Mesothelial cell of epicardium (in vitro differentiated cells): ENCODE data around the gene DUOX1. TPM values are rescaled to one million over a fixed set of nuclear protein-coding genes. Genes with fewer than 3 reads are reported as not detected.
"Not testable (repeated sequence)": the region's sequence is repeated elsewhere in the genome, so short reads cannot be mapped to it uniquely, and the experiment has no call there.

Source experiments
- DNase-seq, 2 experiments: peaks; one replicate each; pipeline ENCODE4 v3.0.0; 2021; ENCODE audit warnings: low spot score in 2 of 2; ENCODE audit not compliant: unreplicated experiment in 2 of 2
- H3K27ac Mint-ChIP-seq: 2 replicates; pipeline ENCODE4 v1.8.0; 2021; ENCODE audit warnings: mixed read lengths
- H3K27me3 Mint-ChIP-seq: 2 replicates; pipeline ENCODE4 v1.8.0; 2021; ENCODE audit warnings: low read depth, mixed read lengths
- H3K36me3 Mint-ChIP-seq: 2 replicates; pipeline ENCODE4 v1.8.0; 2021; ENCODE audit warnings: mixed read lengths
- H3K4me1 Mint-ChIP-seq: 2 replicates; pipeline ENCODE4 v1.8.0; 2021; ENCODE audit warnings: mixed read lengths
- H3K4me3 Mint-ChIP-seq: 2 replicates; pipeline ENCODE4 v1.8.0; 2021; ENCODE audit warnings: mild to moderate bottlenecking, moderate library complexity, mixed read lengths
- H3K9me3 Mint-ChIP-seq: 2 replicates; pipeline ENCODE4 v1.8.0; 2021; ENCODE audit warnings: mixed read lengths
- total RNA-seq: library from RNA; stranded (reverse); gene quantifications from 3 replicates; pipeline ENCODE4 v1.2.1, GENCODE V29; 2021
- TF ChIP-seq, protein P1 (sequence below): fragments of 200-600 bp; sonication (generic); IDR thresholded peaks from one replicate; pipeline ENCODE4 v1.5.0; 2021; ENCODE audit warnings: antibody characterized with exemption; ENCODE audit not compliant: unreplicated experiment

DUOX1 gene
- 6.8 to 7.9 TPM (median 7.2 TPM) in 3 replicates for total RNA-seq

DNA sequence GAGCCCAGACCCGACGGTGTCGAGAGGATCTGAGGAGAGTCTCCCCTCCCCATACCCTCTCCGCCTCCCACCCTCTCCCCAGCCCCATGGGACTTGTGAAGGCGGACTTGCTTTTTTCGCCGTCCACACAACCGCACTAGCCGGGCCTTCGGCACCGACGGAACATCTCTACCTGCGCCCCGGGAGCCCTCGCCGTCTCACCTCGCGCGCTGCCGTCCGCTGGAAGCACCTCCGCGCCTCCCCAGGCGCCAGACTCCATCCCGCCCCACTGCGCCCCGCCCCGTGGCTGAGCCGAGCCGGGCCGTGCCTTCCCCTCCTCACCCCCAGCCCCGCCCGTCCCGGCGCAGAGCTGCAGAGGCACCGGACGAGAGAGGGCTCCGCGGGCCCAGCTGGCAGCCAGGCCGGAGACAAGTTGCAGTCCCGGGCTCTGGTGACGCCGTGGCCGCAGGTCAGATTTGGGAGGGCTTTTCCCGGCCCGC lies at the start of gene DUOX1, which contains the start of gene DUOXA1:
Gene DUOX1 (plus strand): TSS at position 344 of the 479 bp plus-strand sequence. CDS start 1,973 bp downstream, outside the sequence.
Gene DUOXA1 (minus strand): TSS at position 229 of the 479 bp plus-strand sequence. CDS start 6,865 bp downstream, outside the sequence.
- Mint-ChIP-seq H3K27me3 (peaks cover 95% of the 10 kb centered on the region), H3K4me3 (peak within 1 kb of the TSS; percentile 58), H3K9me3 (no peaks in the 10 kb centered on the region), H3K27ac (no peak within 1 kb of the TSS), H3K36me3 (no peaks in the 10 kb centered on the region), H3K4me1 (peaks cover 16% of the 10 kb centered on the region)
- no peak for DNase-seq
- TF ChIP-seq, protein P1, sequence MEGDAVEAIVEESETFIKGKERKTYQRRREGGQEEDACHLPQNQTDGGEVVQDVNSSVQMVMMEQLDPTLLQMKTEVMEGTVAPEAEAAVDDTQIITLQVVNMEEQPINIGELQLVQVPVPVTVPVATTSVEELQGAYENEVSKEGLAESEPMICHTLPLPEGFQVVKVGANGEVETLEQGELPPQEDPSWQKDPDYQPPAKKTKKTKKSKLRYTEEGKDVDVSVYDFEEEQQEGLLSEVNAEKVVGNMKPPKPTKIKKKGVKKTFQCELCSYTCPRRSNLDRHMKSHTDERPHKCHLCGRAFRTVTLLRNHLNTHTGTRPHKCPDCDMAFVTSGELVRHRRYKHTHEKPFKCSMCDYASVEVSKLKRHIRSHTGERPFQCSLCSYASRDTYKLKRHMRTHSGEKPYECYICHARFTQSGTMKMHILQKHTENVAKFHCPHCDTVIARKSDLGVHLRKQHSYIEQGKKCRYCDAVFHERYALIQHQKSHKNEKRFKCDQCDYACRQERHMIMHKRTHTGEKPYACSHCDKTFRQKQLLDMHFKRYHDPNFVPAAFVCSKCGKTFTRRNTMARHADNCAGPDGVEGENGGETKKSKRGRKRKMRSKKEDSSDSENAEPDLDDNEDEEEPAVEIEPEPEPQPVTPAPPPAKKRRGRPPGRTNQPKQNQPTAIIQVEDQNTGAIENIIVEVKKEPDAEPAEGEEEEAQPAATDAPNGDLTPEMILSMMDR, result no peak

- H3K36me3 Mint-ChIP-seq, H3K4me1 Mint-ChIP-seq, H3K9me3 Mint-ChIP-seq, DNase-seq, H3K27ac Mint-ChIP-seq, H3K4me3 Mint-ChIP-seq: not testable (repeated sequence)
- H3K27me3 Mint-ChIP-seq, result peaks cover 21% of the 10 kb centered on the region
Measured at GRCh38 chr15:45080593-45080992, 49.2 kb upstream of the DUOX1 start.

GRCh38 chr15:45082412-45082811 lies 47.4 kb upstream of the DUOX1 start:
- not testable (repeated sequence) for H3K4me3 Mint-ChIP-seq, H3K9me3 Mint-ChIP-seq, H3K27ac Mint-ChIP-seq, DNase-seq, H3K36me3 Mint-ChIP-seq, H3K4me1 Mint-ChIP-seq
- H3K27me3 Mint-ChIP-seq, result peaks cover 29% of the 10 kb centered on the region

GRCh38 chr15:45083223-45083622 lies 46.6 kb upstream of the DUOX1 start:
- no peak overlapping the region for H3K4me3 Mint-ChIP-seq
- DNase-seq, result no peak
- H3K27ac Mint-ChIP-seq, result no peak overlapping the region
- H3K9me3 Mint-ChIP-seq, result no peaks in the 10 kb centered on the region
- no peaks in the 10 kb centered on the region for H3K36me3 Mint-ChIP-seq
- peaks cover 36% of the 10 kb centered on the region for H3K27me3 Mint-ChIP-seq
- peaks cover 3% of the 10 kb centered on the region for H3K4me1 Mint-ChIP-seq
- TF ChIP-seq, protein P1, result no peak

GRCh38 chr15:45084163-45084562 lies 45.6 kb upstream of the DUOX1 start:
- Mint-ChIP-seq H3K27me3 (peaks cover 43% of the 10 kb centered on the region), H3K27ac (no peak overlapping the region), H3K36me3 (no peaks in the 10 kb centered on the region), H3K9me3 (no peaks in the 10 kb centered on the region), H3K4me3 (no peak overlapping the region), H3K4me1 (peaks cover 6% of the 10 kb centered on the region)
- TF ChIP-seq, protein P1, result no peak
- no peak for DNase-seq

GRCh38 chr15:45087513-45087912 lies 42.3 kb upstream of the DUOX1 start:
- H3K9me3 Mint-ChIP-seq, result no peaks in the 10 kb centered on the region
- TF ChIP-seq, protein P1, result no peak

More at GRCh38 chr15:45087513-45087912, 42.3 kb upstream of the DUOX1 start:
- no peak for DNase-seq
- H3K27me3 Mint-ChIP-seq, result peaks cover 74% of the 10 kb centered on the region
- H3K27ac Mint-ChIP-seq, result no peak overlapping the region
- H3K4me1 Mint-ChIP-seq, result peaks cover 3% of the 10 kb centered on the region
- H3K36me3 Mint-ChIP-seq, result no peaks in the 10 kb centered on the region
- no peak overlapping the region for H3K4me3 Mint-ChIP-seq
